HG03432 (cell line): Measurements from ENCODE around the gene C18orf63.
"Not testable (repeated sequence)": the region's sequence is repeated elsewhere in the genome, so short reads cannot be mapped to it uniquely, and the experiment has no call there.

Experiments used
- ATAC-seq: cut with Tn5 transposase; IDR thresholded peaks from one replicate; pipeline ENCODE4 v1.9.1; 2021; ENCODE audit warnings: mild to moderate bottlenecking, moderate library complexity; ENCODE audit not compliant: unreplicated experiment

Gene C18orf63

GRCh38 chr18:74286106-74286855, 29.4 kb upstream of the C18orf63 start:
- ATAC-seq, result no peak

- no peak for ATAC-seq
Measured at GRCh38 chr18:74286856-74287255, 28.8 kb upstream of the C18orf63 start.

- ATAC-seq, result no peak
Measured at GRCh38 chr18:74288041-74288440, 27.6 kb upstream of the C18orf63 start.

- ATAC-seq, result no peak
Measured at GRCh38 chr18:74288730-74289129, 26.9 kb upstream of the C18orf63 start.

- ATAC-seq, result no peak
Measured at GRCh38 chr18:74289137-74289536, 26.5 kb upstream of the C18orf63 start.

GRCh38 chr18:74290021-74290420, 25.6 kb upstream of the C18orf63 start:
- no peak for ATAC-seq

- ATAC-seq, result no peak
Measured at GRCh38 chr18:74290794-74291471, 24.7 kb upstream of the C18orf63 start.

- ATAC-seq, result peak; percentile 0
Measured at GRCh38 chr18:74291472-74291770, 24.2 kb upstream of the C18orf63 start.

GRCh38 chr18:74291771-74292540, 23.7 kb upstream of the C18orf63 start, which contains the start of gene CYB5A:
CYB5A (minus strand) TSS chr18:74291963; CDS start chr18:74291875, 88 bp downstream.
- peak; percentile 100 for ATAC-seq

GRCh38 chr18:74292541-74292858, 23.1 kb upstream of the C18orf63 start:
- no peak for ATAC-seq

- not testable (repeated sequence) for ATAC-seq
Measured at GRCh38 chr18:74292982-74293381, 22.7 kb upstream of the C18orf63 start.

GRCh38 chr18:74294526-74294925, 21.1 kb upstream of the C18orf63 start:
- no peak for ATAC-seq

GRCh38 chr18:74299162-74299561, 16.5 kb upstream of the C18orf63 start:
- no peak for ATAC-seq

GRCh38 chr18:74299746-74300145, 15.9 kb upstream of the C18orf63 start:
- no peak for ATAC-seq

GRCh38 chr18:74303306-74303705, 12.3 kb upstream of the C18orf63 start:
- ATAC-seq, result no peak

GRCh38 chr18:74303936-74304335, 11.7 kb upstream of the C18orf63 start:
- no peak for ATAC-seq

GRCh38 chr18:74310411-74310810, 5.2 kb upstream of the C18orf63 start:
- peak; percentile 84 for ATAC-seq

GRCh38 chr18:74311000-74311399, 4.6 kb upstream of the C18orf63 start:
- no peak for ATAC-seq

GRCh38 chr18:74314759-74315463, 728 bp upstream of the C18orf63 start:
- no peak for ATAC-seq

- ATAC-seq, result no peak
Measured at GRCh38 chr18:74316257-74317170, 875 bp downstream of the C18orf63 start.
